Measurements from ENCODE around the gene NACC2. TPM values are rescaled to one million over a fixed set of nuclear protein-coding genes. Genes with fewer than 3 reads are reported as not detected.

NACC2 gene
- total and polyA plus RNA-seq, 2 donors (not counting 3 experiments of a cell fraction or from before 2014, with no cell fraction given) = 15.8 to 27.1 TPM

GRCh38 chr9:136016572-136017288, 78.4 kb downstream of the NACC2 start:
- no peaks in the 10 kb centered on the region for H4K20me1 ChIP-seq (replicated peaks; ENCODE audit: control insufficient read depth, extremely low read depth, insufficient read depth, low read length)
- intact Hi-C loops (cut with micrococcal nuclease) = no loop called here
- BruUV-seq (replicated peaks) = no TSS peak

GRCh38 chr9:136015656-136016571, 79.2 kb downstream of the NACC2 start:
- Histone ChIP-seq H3K9ac (replicated peaks; ENCODE audit: extremely low read depth, insufficient read depth, low read length) (no peak overlapping the region), H3K4me1 (ENCODE audit: control insufficient read depth, extremely low read depth, insufficient read depth, low read length) (peaks cover 19% of the 10 kb centered on the region), H3K9me3 (replicated peaks; ENCODE audit: control insufficient read depth, insufficient read depth, low read length) (no peaks in the 10 kb centered on the region), H3K27me3 (ENCODE audit: control insufficient read depth in 2 of 2, insufficient read depth in 2 of 2, low read length in 2 of 2) (no peaks in the 10 kb centered on the region), H3K27ac (ENCODE audit: insufficient read depth, low read depth, low read length) (no peak overlapping the region), H4K20me1 (replicated peaks; ENCODE audit: control insufficient read depth, extremely low read depth, insufficient read depth, low read length) (no peaks in the 10 kb centered on the region), H2AFZ (ENCODE audit: low read depth, low read length) (no peak overlapping the region), H3K9me1 (replicated peaks; ENCODE audit: control insufficient read depth, extremely low read depth, insufficient read depth, low read length) (no peaks in the 10 kb centered on the region), H3K79me2 (ENCODE audit: control insufficient read depth, insufficient read depth, low read length) (peaks cover 23% of the 10 kb centered on the region), H3K36me3 (ENCODE audit: control insufficient read depth in 2 of 2, extremely low read depth in 1 of 2, insufficient read depth in 2 of 2, low read length in 2 of 2) (peaks cover 0 to 2% of the 10 kb centered on the region in 2 experiments), H3K4me3 (replicated peaks in 1 of 3; ENCODE audit: insufficient read depth in 1 of 3, low read depth in 1 of 3, low read length in 3 of 3) (no peak overlapping the region), H3K4me2 (ENCODE audit: insufficient read depth, low read length) (no peak overlapping the region)
- ChIA-PET POLR2A (no interaction called here), CTCF (interaction anchor here (1.0 kb wide), 1 partner anchor 113 kb away, joined by 3 read pairs; no protein-coding TSS in a partner anchor)
- no peak for TF ChIP-seq MYC (IDR thresholded peaks at IDR 0.05; ENCODE audit: low read depth, low read length)
- no peak for TF ChIP-seq POLR2AphosphoS5 (IDR thresholded peaks at IDR 0.05; ENCODE audit: insufficient read depth, low read depth, low read length)
- TF ChIP-seq GATA2 (IDR thresholded peaks at IDR 0.05; ENCODE audit: insufficient read depth, insufficient read length, low read depth, low read length) = no peak
- TF ChIP-seq MAX (IDR thresholded peaks at IDR 0.05; ENCODE audit: insufficient read depth, insufficient read length) = no peak
- no peak for TF ChIP-seq JUN (IDR thresholded peaks at IDR 0.05; ENCODE audit: borderline replicate concordance, insufficient read depth, insufficient read length, low read depth)
- no peak for TF ChIP-seq FOS (IDR thresholded peaks at IDR 0.05; ENCODE audit: borderline replicate concordance, insufficient read depth, low read length)
- no peak for DNase-seq (ENCODE audit: low read depth, low spot score)
- intact Hi-C loops (cut with micrococcal nuclease) (no loop called here), dilution Hi-C loops (cut with MboI; ENCODE audit: extremely low pct_ligation_motif_present, low sequenced_read_pairs) (no loop called here)
- BruUV-seq (replicated peaks) = no TSS peak
- FAIRE-seq = no peak

More at GRCh38 chr9:136016572-136017288, 78.4 kb downstream of the NACC2 start:
- dilution Hi-C loops (cut with MboI; ENCODE audit: extremely low pct_ligation_motif_present, low sequenced_read_pairs) = no loop called here
- Histone ChIP-seq H2AFZ (ENCODE audit: low read depth, low read length) (no peak overlapping the region), H3K9ac (replicated peaks; ENCODE audit: extremely low read depth, insufficient read depth, low read length) (no peak overlapping the region), H3K4me1 (ENCODE audit: control insufficient read depth, extremely low read depth, insufficient read depth, low read length) (peaks cover 11% of the 10 kb centered on the region), H3K36me3 (ENCODE audit: control insufficient read depth in 2 of 2, extremely low read depth in 1 of 2, insufficient read depth in 2 of 2, low read length in 2 of 2) (peaks cover 0 to 2% of the 10 kb centered on the region in 2 experiments), H3K79me2 (ENCODE audit: control insufficient read depth, insufficient read depth, low read length) (peaks cover 25% of the 10 kb centered on the region), H3K4me2 (ENCODE audit: insufficient read depth, low read length) (no peak overlapping the region), H3K9me1 (replicated peaks; ENCODE audit: control insufficient read depth, extremely low read depth, insufficient read depth, low read length) (no peaks in the 10 kb centered on the region), H3K27ac (ENCODE audit: insufficient read depth, low read depth, low read length) (no peak overlapping the region), H3K9me3 (replicated peaks; ENCODE audit: control insufficient read depth, insufficient read depth, low read length) (no peaks in the 10 kb centered on the region), H3K4me3 (replicated peaks in 1 of 3; ENCODE audit: insufficient read depth in 1 of 3, low read depth in 1 of 3, low read length in 3 of 3) (no peak overlapping the region), H3K27me3 (ENCODE audit: control insufficient read depth in 2 of 2, insufficient read depth in 2 of 2, low read length in 2 of 2) (no peaks in the 10 kb centered on the region)
- CTCF ChIA-PET = no interaction called here
- TF ChIP-seq EZH2 (IDR thresholded peaks at IDR 0.05; ENCODE audit: borderline replicate concordance, low read depth, low read length, severe bottlenecking) = no peak
- DNase-seq (ENCODE audit: low read depth, low spot score) (no peak), FAIRE-seq (no peak)
- POLR2A ChIA-PET = no interaction called here
